C4-2B (cell line): ENCODE measurements around the gene TNNC1.

Experiments
- CTCF ChIP-seq: fragments of 450-650 bp; conservative IDR thresholded peaks from 2 replicates; pipeline ENCODE4 v1.5.1; 2017; ENCODE audit warnings: mild to moderate bottlenecking
- ZFX ChIP-seq: fragments of 450-650 bp; IDR thresholded peaks from 2 replicates; pipeline ENCODE4 v1.6.1; 2017

GRCh38 chr3:52452570-52453221 lies 1.1 kb downstream of the TNNC1 start:
- no peak for TF ChIP-seq CTCF
- no peak for TF ChIP-seq ZFX
